GM21737 (cell line): ENCODE results near the gene OR2AG2.
"Not testable (repeated sequence)": the region's sequence is repeated elsewhere in the genome, so short reads cannot be mapped to it uniquely, and the experiment has no call there.

ENCODE experiments used
- ATAC-seq: cut with Tn5 transposase; IDR thresholded peaks from one replicate; pipeline ENCODE4 v1.9.1; 2021; ENCODE audit warnings: mild to moderate bottlenecking, moderate library complexity; ENCODE audit not compliant: unreplicated experiment

The OR2AG2 gene, protein sequence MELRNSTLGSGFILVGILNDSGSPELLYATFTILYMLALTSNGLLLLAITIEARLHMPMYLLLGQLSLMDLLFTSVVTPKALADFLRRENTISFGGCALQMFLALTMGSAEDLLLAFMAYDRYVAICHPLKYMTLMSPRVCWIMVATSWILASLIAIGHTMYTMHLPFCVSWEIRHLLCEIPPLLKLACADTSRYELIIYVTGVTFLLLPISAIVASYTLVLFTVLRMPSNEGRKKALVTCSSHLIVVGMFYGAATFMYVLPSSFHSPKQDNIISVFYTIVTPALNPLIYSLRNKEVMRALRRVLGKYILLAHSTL

DNA sequence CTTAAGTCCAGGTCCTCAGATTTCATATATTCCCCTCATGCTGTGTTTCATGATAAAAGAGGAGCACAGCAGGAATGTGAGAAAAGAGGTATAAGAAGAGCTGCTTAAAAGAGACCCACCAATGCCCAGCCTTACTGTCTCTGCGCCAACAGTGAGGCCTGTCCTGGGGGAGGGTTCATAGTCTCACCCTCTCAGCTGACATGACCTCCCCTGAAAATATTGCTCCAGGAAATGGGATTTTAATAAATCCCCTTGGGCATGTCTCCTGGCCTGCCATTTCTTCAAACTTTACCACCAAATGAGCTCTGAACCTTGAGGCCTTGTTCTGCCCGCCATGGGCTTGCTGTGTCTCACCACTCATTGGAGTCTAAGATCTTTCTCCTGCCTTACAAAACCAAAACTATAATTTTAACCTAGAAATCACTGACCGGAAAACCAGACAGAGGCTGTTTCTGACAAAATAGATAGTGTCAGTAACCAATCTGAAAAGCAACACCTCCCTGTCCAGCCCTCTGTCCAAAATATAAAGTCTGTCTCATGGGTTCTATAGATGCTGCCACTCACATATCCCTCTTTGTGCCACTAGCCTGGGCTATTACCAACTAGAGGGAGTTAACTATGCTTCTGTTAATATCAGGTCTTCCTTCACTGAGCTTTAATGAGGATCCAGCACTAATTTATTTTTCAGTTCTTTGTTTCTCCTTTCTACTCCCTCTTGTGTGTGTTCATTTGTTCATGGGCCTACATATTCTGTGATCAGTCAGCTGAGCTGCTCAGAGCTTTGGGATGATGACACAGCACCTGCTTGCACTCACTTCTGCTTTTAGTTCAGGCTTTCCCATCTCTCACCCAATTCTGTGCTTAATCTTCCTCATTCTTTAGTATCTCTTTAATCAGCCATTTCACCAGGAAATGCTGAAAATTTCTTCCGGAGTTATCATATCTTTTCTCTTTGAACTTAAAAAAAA, at the start of gene OR2AG2:
OR2AG2 (minus strand) TSS at position 51 of the 968 bp plus-strand sequence. CDS start 3,019 bp downstream, outside the sequence.
- peak; percentile 93 for ATAC-seq

DNA sequence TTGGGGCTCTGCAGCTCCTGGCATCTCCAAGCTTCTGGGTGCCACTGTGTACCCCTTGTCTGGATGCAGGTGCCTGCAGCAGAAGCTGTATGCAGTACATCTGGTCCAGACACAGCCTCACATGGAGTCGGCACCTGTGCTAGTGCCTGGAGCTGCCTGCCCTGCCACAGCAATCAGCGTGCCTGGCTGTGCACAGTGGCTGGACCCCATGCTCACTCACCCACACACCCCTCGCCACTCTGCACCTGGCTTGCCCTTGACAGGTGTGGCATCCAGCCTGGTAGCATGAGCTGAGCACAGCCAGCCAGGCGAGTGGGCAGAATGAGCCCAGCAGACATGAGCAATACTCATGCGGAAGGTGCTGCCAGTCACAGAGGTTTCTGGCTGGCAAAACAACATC, 47.2 kb upstream of the OR2AG2 start:
- no peak for ATAC-seq

DNA sequence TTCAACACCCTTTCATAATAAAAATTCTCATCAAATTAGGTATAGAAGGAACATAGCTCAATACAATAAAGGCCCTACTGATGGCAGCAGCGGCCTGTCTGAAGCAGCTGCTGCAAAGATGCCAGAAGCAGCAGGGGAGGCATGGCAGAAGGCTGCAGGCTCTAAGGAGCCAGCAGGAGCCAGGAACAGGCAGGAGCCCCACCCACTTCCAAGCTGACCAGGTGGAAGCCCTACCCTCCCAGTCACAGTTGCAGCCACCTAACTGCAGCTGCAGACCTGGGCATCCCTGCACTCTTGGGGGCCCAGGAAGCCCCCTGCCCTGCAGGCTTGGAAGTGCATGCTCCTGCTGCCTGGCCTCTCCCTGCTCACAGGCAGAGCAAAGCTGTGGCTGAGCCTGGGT, 45.9 kb upstream of the OR2AG2 start:
- no peak for ATAC-seq

DNA sequence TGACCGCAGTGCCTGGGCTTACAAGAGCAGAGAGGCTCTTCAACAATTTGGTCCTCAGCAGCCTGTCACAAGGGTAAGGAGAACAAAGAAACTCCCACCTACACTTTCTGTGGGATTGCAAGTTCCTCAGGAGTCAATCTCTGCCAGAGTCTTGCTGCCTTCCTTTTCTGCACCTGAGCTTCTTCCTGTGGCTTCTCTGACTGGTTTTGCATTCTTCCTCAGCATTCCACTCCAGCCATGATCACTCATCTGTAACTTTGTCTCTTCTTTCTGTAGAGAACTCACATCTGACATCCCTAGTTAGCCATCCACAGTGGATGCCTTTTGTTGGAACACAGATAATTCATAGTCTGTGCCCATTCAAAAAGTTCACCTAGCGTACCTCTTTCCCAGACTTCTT, 41.9 kb upstream of the OR2AG2 start:
- no peak for ATAC-seq

DNA sequence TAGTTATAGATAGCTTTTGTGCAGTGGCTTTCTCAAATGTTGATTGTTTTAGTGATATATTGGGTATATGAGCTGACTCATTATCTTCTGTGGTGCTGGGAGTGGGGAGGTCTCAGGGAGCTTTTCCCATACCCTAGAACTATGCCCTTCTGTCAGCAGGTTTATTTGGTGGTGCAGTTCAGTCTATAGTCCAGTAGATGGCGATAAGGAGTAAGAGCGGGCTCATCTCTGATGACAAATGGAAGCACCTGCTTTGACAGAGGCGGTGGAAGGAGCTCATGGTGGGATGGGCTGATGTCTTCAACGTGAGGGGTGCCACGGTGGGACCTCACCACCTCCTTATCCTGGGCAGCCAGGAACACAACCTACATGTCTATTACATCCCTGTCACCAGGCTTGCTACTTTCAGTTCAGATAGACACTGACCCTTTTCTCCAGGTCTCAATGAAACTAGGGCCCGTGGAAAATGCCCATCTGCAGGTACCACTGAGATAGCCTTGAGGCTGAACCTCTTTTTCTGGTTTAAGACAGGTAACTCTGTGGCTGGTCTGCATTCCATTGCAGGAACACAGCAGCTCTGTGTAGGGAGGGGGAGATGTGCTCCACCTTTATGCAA, 40.7 kb upstream of the OR2AG2 start:
- ATAC-seq: no peak

- ATAC-seq: not testable (repeated sequence)
Measured at GRCh38 chr11:6801075-6801474, 29.3 kb upstream of the OR2AG2 start.

GRCh38 chr11:6799402-6799801, 27.6 kb upstream of the OR2AG2 start, which contains the start of gene OR6A2:
OR6A2 (minus strand) TSS chr11:6799689; CDS start chr11:6795708, 3,981 bp downstream.
- no peak for ATAC-seq

DNA sequence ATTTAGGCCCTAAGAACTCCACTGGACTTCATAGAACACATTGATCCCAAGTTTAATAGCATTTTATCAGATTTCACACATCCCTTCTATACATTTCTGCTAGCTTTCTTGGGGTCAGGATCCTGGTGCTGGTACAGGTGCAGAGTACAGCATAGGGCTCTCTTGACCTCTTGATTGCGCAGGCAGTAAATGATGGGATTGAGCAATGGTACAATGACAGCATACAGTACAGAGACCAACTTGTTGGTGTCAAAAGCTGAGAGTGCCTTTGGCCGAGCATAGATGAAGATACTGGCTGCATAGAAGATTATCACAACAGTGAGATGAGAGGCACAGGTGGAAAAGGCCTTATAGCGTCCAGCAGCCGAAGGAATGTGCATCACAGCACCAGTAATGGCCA, 22.9 kb upstream of the OR2AG2 start:
- ATAC-seq: no peak

GRCh38 chr11:6790546-6790945, 18.8 kb upstream of the OR2AG2 start:
- ATAC-seq: no peak

DNA sequence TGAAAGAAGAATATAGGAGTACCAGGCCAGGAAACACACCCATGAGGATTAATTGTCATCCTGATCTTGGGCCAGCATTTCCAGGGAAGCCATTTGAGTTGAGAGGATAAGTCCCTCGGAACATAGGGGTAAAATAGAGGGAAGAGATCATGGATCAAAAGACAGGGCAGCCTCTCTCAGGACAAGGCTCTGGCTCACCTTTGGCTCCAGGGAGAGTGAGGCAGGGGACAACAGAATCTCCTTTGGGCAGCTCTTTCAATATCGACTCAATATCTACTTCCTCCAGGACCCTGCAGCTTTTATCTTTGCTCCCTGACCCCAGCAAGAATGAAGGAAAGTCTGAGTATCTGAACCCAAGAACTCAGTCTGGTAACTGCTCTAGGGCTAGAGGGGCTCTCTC, 10.9 kb upstream of the OR2AG2 start, which contains the start of gene OR2AG1:
OR2AG1 (plus strand) TSS at position 301 of the 400 bp plus-strand sequence. CDS start 2,018 bp downstream, outside the sequence.
- no peak for ATAC-seq

- no peak for ATAC-seq
Measured at GRCh38 chr11:6780829-6781228, 9.1 kb upstream of the OR2AG2 start.

DNA sequence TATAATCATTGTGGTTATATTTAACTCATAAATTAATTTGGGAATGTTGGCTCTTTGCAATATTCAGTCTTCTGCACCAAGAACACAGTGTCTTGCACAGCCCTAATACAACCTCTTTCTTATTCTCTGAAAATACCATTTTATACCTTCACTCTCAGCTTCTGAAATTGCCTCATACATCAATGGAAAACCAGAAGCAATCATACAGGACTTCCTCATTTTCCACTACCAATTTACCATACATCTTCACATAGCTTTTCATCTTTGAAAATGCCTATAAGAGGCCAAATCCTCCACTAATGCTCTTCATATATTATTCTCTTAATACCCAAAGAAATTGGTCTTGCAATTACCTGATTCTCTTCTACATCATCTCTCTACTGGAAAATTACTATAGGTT, 6.7 kb upstream of the OR2AG2 start:
- ATAC-seq: no peak

DNA sequence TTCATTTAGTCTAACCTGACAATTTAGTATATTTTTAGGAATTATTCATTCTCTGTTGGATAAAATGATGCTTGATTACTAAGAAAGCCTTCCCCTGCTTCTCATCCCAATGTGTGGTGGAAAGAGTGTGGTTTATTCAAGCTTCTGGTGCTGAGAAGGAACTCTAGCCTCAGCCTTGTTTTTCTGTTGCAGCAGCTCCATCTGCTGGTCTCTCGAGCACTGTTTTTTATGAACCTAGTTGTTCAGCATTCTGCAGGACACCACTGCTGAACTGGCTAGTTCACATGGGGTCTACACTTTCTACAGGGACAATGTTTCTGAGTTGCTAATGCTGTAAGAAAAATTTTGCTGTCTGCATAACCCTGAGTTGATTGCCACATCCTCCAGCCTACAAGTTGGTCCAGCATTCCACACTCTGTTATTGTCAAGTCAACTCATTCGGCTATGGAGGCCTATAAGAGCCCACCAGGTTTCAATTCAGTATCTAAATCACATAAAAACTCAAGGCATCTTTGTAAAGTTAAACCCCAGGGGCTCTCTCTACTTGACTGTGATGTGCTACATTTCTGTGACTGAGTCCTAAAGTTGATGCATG, 14.3 kb downstream of the OR2AG2 start:
- no peak for ATAC-seq

- no peak for ATAC-seq
Measured at GRCh38 chr11:6755953-6756347, 15.8 kb downstream of the OR2AG2 start.

DNA sequence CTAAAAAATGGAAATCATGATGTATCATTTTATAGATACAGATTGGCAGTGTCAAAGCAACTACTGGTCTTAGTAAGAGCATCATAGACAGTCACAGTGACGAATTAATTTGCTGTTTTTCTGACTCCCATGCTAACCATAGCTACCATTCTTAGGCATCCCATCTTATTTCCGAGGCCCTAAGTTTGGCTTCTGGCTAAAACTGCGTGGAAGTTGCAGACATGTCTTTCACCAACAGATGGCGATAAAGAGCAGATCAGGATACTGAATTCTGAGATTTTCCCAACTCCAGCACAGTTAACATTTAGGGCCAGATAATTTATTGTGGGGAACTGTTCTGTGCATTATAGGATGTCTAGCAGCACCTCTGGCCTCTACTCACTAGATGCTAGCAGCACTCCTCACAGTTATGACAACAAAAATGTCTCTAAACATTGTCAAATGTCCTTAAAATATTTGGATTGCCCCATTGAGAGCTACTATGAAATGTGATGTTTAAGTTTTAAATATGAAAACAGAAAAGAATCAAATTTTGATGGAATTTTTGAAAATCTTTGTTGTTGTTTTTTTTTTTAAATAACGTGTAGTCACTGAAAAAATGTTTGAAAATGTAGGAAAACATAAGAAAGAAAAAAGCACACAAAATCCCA, 16.3 kb downstream of the OR2AG2 start:
- ATAC-seq: no peak

GRCh38 chr11:6747097-6747668, 24.6 kb downstream of the OR2AG2 start:
- no peak for ATAC-seq

GRCh38 chr11:6746626-6747025, 25.1 kb downstream of the OR2AG2 start:
- ATAC-seq: no peak

DNA sequence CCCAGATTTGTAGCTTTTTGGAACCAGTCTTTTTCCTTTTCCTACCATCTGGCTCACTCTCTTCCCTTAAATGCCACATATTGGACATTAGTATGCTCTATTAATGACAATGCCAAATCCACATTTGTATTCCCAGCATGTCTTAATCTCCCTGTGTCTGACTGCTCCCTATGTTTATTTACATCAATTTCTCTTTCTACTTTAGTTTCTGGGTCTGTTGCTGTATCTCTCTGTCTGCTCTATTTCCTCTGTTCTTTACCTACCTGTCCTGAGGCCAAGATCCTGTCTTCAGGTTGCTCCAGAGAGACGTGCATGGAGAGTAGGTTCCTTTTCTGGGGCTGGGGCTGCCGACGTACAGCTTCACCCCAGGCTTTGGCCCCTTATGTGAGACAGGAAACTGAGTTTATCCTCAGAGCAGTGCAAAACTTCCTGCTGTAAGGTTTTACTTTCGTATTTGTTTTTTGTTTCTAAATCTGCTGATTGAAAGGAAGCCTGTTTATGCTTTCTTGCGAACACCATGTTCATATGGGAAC, 25.6 kb downstream of the OR2AG2 start:
- peak; percentile 81 for ATAC-seq

DNA sequence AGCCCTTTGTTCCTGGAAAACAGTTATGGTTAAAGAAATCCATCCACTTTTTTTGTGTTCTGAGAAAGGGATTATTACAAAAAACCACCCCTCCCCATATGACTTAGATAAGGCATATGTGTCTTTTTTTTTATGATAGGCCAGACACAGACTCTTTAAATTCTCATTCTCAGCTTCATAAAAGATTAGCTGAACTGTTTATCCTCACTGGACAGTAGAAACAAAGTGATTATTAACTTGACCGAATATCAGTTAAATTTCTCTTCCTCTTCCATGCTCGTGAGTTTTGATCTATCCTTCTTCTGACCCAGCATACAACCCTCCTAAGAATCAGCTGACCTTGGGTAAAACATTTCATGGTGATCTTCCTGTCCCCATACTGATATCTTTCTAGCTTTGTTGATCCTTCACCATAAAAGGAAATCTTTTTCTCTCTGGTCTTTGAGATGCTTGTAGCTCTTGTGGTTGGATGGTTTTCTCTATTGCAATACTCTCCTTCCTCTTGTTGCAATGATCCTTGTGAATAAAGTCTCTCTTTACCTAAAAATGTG, 26.2 kb downstream of the OR2AG2 start:
- peak; percentile 45 for ATAC-seq
